Measurements from ENCODE around the gene LIPN.

LIPN gene

DNA sequence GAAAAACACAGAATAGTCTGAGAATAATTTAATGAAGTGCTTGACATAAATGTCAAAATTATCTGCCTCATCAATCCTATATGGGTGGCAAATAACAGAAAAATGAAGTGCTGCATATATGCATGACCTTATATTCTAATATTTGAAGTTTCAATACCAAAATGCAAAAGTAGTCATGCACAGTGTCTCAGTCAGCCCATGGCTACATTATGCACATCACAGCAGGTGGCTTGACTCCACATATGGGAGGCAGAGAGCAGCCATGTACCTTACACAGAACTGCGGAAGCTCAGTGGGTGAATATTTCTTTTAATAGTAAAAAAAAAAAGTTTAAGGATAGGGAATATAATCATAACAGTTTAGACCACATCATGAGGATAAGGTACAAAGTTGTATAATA lies 17.4 kb upstream of the LIPN start:
- no CpG with 5 or more reads among the region's 1 CpG for WGBS (ENCODE audit: insufficient coverage, insufficient read length)
- DNase-seq (ENCODE audit: low read depth, low spot score), result no peak
- H3K36me3 ChIP-seq (ENCODE audit: control insufficient read depth, insufficient read depth, low read length), result no peaks in the 10 kb centered on the region
- H3K4me1 ChIP-seq (ENCODE audit: control insufficient read depth, insufficient read depth, low read length), result no peaks in the 10 kb centered on the region
- H3K27ac ChIP-seq (ENCODE audit: low read length), result no peak overlapping the region
- no peak overlapping the region for H3K4me3 ChIP-seq (ENCODE audit: low read length)
- H3K27me3 ChIP-seq (ENCODE audit: control insufficient read depth, insufficient read depth, low read length), result no peaks in the 10 kb centered on the region
- no peaks in the 10 kb centered on the region for H3K9me3 ChIP-seq (ENCODE audit: control insufficient read depth, insufficient read depth, low read length)

DNA sequence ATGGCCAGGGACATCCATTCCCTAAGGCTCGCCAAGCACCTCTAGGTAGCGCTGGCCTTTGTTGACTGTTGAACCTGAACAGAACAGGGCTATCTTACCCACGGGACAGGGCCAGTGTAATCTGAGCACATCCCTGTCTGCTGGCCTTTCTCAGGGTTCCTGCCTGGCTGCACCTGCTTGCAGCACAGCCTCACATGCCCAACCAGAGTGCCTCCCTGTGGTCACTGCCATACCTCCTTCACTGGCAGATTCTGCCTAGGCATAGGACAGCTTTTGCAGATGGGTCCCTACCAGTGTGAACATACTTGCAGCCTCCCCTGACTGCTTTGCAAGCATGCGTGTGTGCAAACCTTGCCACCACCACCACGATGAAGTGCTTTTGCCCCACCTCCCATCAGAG lies 15.8 kb upstream of the LIPN start:
- Histone ChIP-seq H3K9me3 (ENCODE audit: control insufficient read depth, insufficient read depth, low read length) (no peaks in the 10 kb centered on the region), H3K27me3 (ENCODE audit: control insufficient read depth, insufficient read depth, low read length) (no peaks in the 10 kb centered on the region), H3K36me3 (ENCODE audit: control insufficient read depth, insufficient read depth, low read length) (no peaks in the 10 kb centered on the region), H3K4me1 (ENCODE audit: control insufficient read depth, insufficient read depth, low read length) (no peaks in the 10 kb centered on the region), H3K4me3 (ENCODE audit: low read length) (no peak overlapping the region), H3K27ac (ENCODE audit: low read length) (no peak overlapping the region)
- no peak for DNase-seq (ENCODE audit: low read depth, low spot score)
- WGBS (ENCODE audit: insufficient coverage, insufficient read length), result no CpG with 5 or more reads among the region's 5 CpGs

DNA sequence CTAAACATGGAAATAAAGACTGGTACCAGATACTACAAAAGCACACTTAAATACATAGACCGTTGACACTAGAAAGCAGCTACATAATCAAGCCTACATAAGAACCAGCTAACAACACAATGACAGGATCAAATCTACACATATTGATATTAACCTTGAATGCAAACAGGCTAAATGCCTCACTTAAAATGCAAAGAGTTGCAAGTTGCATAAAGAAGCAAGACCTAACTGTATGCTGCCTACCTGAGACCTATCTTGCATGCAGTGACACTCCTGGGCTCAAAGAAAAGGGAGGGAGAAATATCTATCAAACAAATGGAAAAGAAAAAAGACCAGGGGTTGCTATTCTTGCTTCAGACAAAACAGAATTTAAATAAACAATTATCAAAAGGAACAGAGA lies 14.2 kb upstream of the LIPN start:
- Histone ChIP-seq H3K4me3 (ENCODE audit: low read length) (no peak overlapping the region), H3K9me3 (ENCODE audit: control insufficient read depth, insufficient read depth, low read length) (no peaks in the 10 kb centered on the region), H3K4me1 (ENCODE audit: control insufficient read depth, insufficient read depth, low read length) (no peaks in the 10 kb centered on the region), H3K36me3 (ENCODE audit: control insufficient read depth, insufficient read depth, low read length) (no peaks in the 10 kb centered on the region), H3K27ac (ENCODE audit: low read length) (no peak overlapping the region), H3K27me3 (ENCODE audit: control insufficient read depth, insufficient read depth, low read length) (no peaks in the 10 kb centered on the region)
- no CpG with 5 or more reads among the region's 1 CpG for WGBS (ENCODE audit: insufficient coverage, insufficient read length)
- DNase-seq (ENCODE audit: low read depth, low spot score), result no peak

DNA sequence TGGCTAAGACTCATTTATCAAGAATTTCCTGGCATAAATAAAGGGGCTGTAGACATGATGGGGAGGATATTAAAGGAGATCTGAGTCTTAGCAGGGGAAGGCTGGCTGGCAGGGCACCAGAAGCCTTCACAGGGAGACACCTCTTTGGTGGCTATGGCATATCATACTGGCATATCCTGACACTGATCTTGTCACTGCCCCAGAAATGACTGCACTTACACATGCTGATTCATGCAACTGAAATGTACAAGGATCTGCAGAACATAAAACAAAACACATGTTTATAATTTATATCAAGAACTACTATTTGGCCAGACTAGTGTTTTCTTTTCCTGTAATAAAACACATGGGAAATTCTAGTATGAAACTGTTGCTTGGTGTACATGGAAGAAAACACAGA lies 5.5 kb upstream of the LIPN start:
- no peaks in the 10 kb centered on the region for H3K4me1 ChIP-seq (ENCODE audit: control insufficient read depth, insufficient read depth, low read length)
- no peaks in the 10 kb centered on the region for H3K27me3 ChIP-seq (ENCODE audit: control insufficient read depth, insufficient read depth, low read length)
- H3K36me3 ChIP-seq (ENCODE audit: control insufficient read depth, insufficient read depth, low read length), result no peaks in the 10 kb centered on the region
- no peak overlapping the region for H3K4me3 ChIP-seq (ENCODE audit: low read length)
- H3K9me3 ChIP-seq (ENCODE audit: control insufficient read depth, insufficient read depth, low read length), result no peaks in the 10 kb centered on the region
- no peak for DNase-seq (ENCODE audit: low read depth, low spot score)
- no peak overlapping the region for H3K27ac ChIP-seq (ENCODE audit: low read length)

DNA sequence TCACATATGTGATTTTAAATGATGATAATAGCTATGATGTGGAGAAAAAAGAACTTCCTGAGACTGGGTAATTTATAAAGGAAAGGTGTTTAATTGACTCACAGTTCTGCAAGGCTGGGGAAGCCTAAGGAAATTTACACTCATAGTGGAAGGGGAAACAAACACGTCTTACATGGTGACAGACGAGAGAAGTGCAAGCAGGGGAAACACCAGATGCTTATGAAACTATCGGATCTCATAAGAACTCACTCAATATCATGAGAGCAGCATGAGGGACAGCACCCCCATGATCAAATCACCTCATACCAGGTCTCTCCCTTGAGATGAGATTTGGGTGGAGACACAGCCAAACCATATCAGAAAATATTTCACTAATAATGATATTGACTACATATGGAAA lies 4.1 kb upstream of the LIPN start:
- no CpG with 5 or more reads among the region's 3 CpGs for WGBS (ENCODE audit: insufficient coverage, insufficient read length)
- no peak for DNase-seq (ENCODE audit: low read depth, low spot score)
- H3K27me3 ChIP-seq (ENCODE audit: control insufficient read depth, insufficient read depth, low read length), result no peaks in the 10 kb centered on the region
- no peak overlapping the region for H3K4me3 ChIP-seq (ENCODE audit: low read length)
- no peaks in the 10 kb centered on the region for H3K4me1 ChIP-seq (ENCODE audit: control insufficient read depth, insufficient read depth, low read length)
- no peaks in the 10 kb centered on the region for H3K36me3 ChIP-seq (ENCODE audit: control insufficient read depth, insufficient read depth, low read length)
- H3K9me3 ChIP-seq (ENCODE audit: control insufficient read depth, insufficient read depth, low read length), result no peaks in the 10 kb centered on the region
- no peak overlapping the region for H3K27ac ChIP-seq (ENCODE audit: low read length)

DNA sequence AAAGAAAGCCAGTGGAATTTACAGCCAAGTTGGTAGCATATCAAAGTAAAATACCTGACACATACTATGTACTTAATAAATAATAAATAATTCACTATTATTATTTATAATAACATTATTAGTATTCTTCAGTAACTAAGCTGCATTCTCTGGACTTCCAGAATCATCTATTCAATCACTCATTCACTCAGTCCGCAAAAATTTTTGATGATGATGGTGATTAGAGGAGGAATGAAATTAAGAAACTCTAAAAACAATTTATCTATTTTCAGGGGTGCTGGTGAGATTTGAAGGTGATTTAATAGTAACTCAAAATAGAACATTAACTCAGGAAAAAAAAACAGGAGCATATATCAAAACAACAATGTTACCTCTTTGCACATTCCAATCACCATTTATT lies 3.2 kb upstream of the LIPN start:
- no peaks in the 10 kb centered on the region for H3K36me3 ChIP-seq (ENCODE audit: control insufficient read depth, insufficient read depth, low read length)
- no peak overlapping the region for H3K4me3 ChIP-seq (ENCODE audit: low read length)
- no peaks in the 10 kb centered on the region for H3K27me3 ChIP-seq (ENCODE audit: control insufficient read depth, insufficient read depth, low read length)
- no CpG with 5 or more reads among the region's 1 CpG for WGBS (ENCODE audit: insufficient coverage, insufficient read length)
- H3K4me1 ChIP-seq (ENCODE audit: control insufficient read depth, insufficient read depth, low read length), result no peaks in the 10 kb centered on the region
- DNase-seq (ENCODE audit: low read depth, low spot score), result no peak
- no peak overlapping the region for H3K27ac ChIP-seq (ENCODE audit: low read length)
- H3K9me3 ChIP-seq (ENCODE audit: control insufficient read depth, insufficient read depth, low read length), result no peaks in the 10 kb centered on the region

DNA sequence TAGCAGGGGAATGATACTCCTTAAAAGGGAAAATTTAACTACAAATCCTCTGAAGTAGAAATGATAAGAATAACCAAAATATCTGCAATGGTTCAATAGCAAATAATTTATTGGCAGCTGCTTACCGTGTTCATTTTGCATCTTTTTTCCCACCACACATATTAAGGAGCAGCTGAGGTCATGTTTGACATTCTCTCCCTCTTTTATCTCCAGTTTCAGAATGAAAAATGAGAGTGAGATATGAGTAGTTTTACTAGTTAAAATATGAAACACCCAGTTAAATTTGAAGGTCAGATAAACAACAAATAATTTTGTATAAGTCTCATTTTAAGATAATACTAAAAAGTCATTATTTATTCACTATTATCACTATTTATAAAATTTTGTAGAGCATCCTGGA lies 3.1 kb downstream of the LIPN start:
- Histone ChIP-seq H3K9me3 (ENCODE audit: control insufficient read depth, insufficient read depth, low read length) (no peaks in the 10 kb centered on the region), H3K27ac (ENCODE audit: low read length) (no peak overlapping the region), H3K4me3 (ENCODE audit: low read length) (no peak overlapping the region), H3K27me3 (ENCODE audit: control insufficient read depth, insufficient read depth, low read length) (no peaks in the 10 kb centered on the region), H3K36me3 (ENCODE audit: control insufficient read depth, insufficient read depth, low read length) (no peaks in the 10 kb centered on the region), H3K4me1 (ENCODE audit: control insufficient read depth, insufficient read depth, low read length) (no peaks in the 10 kb centered on the region)
- no peak for DNase-seq (ENCODE audit: low read depth, low spot score)
- no CpG with 5 or more reads among the region's 1 CpG for WGBS (ENCODE audit: insufficient coverage, insufficient read length)

DNA sequence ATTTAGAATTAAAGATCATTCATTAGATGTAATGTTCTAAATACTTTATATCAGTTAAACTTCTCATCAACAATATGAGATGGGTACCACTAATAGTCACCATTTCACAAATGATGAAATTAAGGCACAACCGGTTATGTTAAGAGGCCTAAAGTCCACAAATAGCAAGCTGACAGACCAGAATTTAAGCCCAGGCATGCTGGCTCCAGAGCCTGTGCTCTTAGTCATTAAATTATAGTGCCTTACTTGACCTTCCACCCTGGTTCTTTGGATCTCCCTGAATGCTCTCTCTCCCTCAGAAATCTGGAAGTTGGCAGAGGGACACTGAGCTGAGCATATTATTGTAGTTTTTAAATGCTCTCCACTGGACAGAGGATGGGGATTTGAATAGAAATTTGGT lies 3.6 kb downstream of the LIPN start:
- no peak overlapping the region for H3K27ac ChIP-seq (ENCODE audit: low read length)
- H3K36me3 ChIP-seq (ENCODE audit: control insufficient read depth, insufficient read depth, low read length), result no peaks in the 10 kb centered on the region
- no peak overlapping the region for H3K4me3 ChIP-seq (ENCODE audit: low read length)
- WGBS (ENCODE audit: insufficient coverage, insufficient read length), result no CpG with 5 or more reads among the region's 1 CpG
- no peaks in the 10 kb centered on the region for H3K9me3 ChIP-seq (ENCODE audit: control insufficient read depth, insufficient read depth, low read length)
- no peaks in the 10 kb centered on the region for H3K4me1 ChIP-seq (ENCODE audit: control insufficient read depth, insufficient read depth, low read length)
- no peaks in the 10 kb centered on the region for H3K27me3 ChIP-seq (ENCODE audit: control insufficient read depth, insufficient read depth, low read length)
- no peak for DNase-seq (ENCODE audit: low read depth, low spot score)

DNA sequence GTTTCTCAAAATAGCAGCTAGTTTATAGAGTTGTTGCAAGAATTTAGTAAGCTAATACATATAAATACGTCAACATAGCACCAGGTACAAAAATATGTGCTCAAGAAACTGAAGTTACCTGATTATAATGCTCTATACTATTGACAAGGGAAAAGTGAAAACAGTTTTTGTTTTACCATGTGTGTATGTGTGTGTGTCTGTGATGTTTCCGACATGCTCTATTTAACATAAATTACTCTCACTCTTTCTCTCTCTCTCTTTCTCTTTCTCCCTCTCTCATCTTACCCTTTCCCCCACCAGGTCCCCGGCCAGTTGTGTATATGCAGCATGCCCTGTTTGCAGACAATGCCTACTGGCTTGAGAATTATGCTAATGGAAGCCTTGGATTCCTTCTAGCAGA lies 4.3 kb downstream of the LIPN start:
- Histone ChIP-seq H3K4me3 (ENCODE audit: low read length) (no peak overlapping the region), H3K27ac (ENCODE audit: low read length) (no peak overlapping the region), H3K36me3 (ENCODE audit: control insufficient read depth, insufficient read depth, low read length) (no peaks in the 10 kb centered on the region), H3K4me1 (ENCODE audit: control insufficient read depth, insufficient read depth, low read length) (no peaks in the 10 kb centered on the region), H3K27me3 (ENCODE audit: control insufficient read depth, insufficient read depth, low read length) (no peaks in the 10 kb centered on the region), H3K9me3 (ENCODE audit: control insufficient read depth, insufficient read depth, low read length) (no peaks in the 10 kb centered on the region)
- no peak for DNase-seq (ENCODE audit: low read depth, low spot score)
- WGBS (ENCODE audit: insufficient coverage, insufficient read length), result no CpG with 5 or more reads among the region's 3 CpGs

DNA sequence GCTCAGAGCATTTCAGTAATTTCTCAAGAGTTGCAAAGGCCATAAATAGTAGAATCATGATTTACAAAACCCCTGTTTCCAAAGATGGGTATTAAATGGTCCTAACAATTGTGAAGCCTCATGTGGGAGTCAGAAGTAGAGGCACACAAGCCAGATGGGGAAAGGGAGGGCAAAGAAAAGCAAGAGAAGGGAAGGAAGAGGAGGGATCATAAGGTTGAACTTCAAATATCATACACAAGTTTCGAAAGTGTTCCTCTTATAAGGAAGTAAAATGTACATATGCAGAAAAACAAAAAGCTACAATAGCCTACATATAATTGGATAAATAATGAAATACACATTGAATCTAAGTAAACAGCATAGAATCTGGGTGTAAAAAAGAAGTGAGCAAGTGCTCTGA lies 6.0 kb downstream of the LIPN start:
- no peaks in the 10 kb centered on the region for H3K4me1 ChIP-seq (ENCODE audit: control insufficient read depth, insufficient read depth, low read length)
- no CpG with 5 or more reads among the region's 1 CpG for WGBS (ENCODE audit: insufficient coverage, insufficient read length)
- H3K4me3 ChIP-seq (ENCODE audit: low read length), result no peak overlapping the region
- DNase-seq (ENCODE audit: low read depth, low spot score), result no peak
- H3K27me3 ChIP-seq (ENCODE audit: control insufficient read depth, insufficient read depth, low read length), result no peaks in the 10 kb centered on the region
- H3K9me3 ChIP-seq (ENCODE audit: control insufficient read depth, insufficient read depth, low read length), result no peaks in the 10 kb centered on the region
- H3K27ac ChIP-seq (ENCODE audit: low read length), result no peak overlapping the region
- H3K36me3 ChIP-seq (ENCODE audit: control insufficient read depth, insufficient read depth, low read length), result no peaks in the 10 kb centered on the region

DNA sequence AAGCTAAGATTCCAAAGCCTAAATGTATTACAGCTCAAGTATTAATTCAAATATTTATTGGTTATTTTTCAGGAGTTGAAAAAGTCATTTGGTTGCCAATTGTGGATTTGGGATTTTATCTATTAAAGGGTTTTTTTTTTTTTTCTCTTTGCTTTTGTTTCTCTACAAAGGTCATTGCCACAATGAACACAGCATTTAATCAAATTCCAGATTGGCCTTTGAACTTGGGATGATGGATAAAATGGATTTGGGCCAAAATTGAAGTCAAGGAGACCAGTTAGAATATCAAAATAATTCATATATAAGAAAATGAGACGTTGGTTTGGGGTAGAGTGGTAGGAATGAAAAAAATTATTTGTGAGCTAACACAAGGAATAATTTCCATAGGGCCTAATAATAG lies 9.6 kb downstream of the LIPN start:
- Histone ChIP-seq H3K9me3 (ENCODE audit: control insufficient read depth, insufficient read depth, low read length) (no peaks in the 10 kb centered on the region), H3K4me1 (ENCODE audit: control insufficient read depth, insufficient read depth, low read length) (no peaks in the 10 kb centered on the region), H3K27me3 (ENCODE audit: control insufficient read depth, insufficient read depth, low read length) (no peaks in the 10 kb centered on the region), H3K27ac (ENCODE audit: low read length) (no peak overlapping the region), H3K4me3 (ENCODE audit: low read length) (no peak overlapping the region), H3K36me3 (ENCODE audit: control insufficient read depth, insufficient read depth, low read length) (no peaks in the 10 kb centered on the region)
- DNase-seq (ENCODE audit: low read depth, low spot score), result no peak
- 100% methylated on average over 1 of the region's 1 CpG for WGBS (ENCODE audit: insufficient coverage, insufficient read length)
